GM06990 (cell line): ENCODE data around the gene KLHDC4.

Experiments used
- DNase-seq: peaks from one replicate; pipeline ENCODE4 v3.0.0-alpha.2; 2011; ENCODE audit not compliant: insufficient read length; ENCODE audit errors: extremely low read depth
- H3K27me3 ChIP-seq: replicated peaks from 2 replicates; pipeline ENCODE4 v1.6.0; 2011; ENCODE audit warnings: low read length; ENCODE audit not compliant: control insufficient read depth, insufficient read depth
- H3K36me3 ChIP-seq: 2 replicates; pipeline ENCODE4 v1.5.1; 2011; ENCODE audit warnings: low read length; ENCODE audit not compliant: control insufficient read depth, insufficient read depth
- H3K4me3 ChIP-seq: replicated peaks from 2 replicates; pipeline ENCODE4 v1.5.1; 2011; ENCODE audit warnings: low read depth, mild to moderate bottlenecking, control low read depth, low read length
- CTCF ChIP-seq: IDR thresholded peaks from 2 replicates; pipeline ENCODE4 v1.5.1; 2011; ENCODE audit warnings: low read length, control low read depth, mild to moderate bottlenecking, inconsistent platforms; ENCODE audit not compliant: insufficient read depth, poor library complexity, severe bottlenecking

KLHDC4 gene

DNA sequence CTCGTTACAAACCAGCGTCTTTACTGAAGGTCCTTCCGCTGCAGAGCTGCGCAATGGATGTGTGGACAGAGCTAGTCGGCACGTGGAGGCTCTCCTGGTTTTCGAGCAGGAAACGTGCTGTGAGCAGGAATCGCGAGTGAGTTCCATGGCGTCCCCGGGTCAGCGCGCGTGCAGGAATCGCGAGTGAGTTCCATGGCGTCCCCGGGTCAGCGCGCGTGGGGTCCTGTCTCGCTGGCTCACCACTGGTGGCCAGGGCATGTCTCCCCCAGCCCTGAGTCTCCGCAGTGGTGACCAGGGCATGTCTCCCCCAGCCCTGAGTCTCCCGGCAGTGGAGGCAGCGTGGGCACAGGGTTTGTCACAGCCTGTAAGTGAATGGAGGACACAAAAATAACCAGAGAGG is 62.7 kb downstream of the KLHDC4 start:
- H3K36me3 ChIP-seq: peaks cover 15% of the 10 kb centered on the region
- H3K4me3 ChIP-seq: no peak overlapping the region
- no peak for TF ChIP-seq CTCF
- no peaks in the 10 kb centered on the region for H3K27me3 ChIP-seq
- no peak for DNase-seq

DNA sequence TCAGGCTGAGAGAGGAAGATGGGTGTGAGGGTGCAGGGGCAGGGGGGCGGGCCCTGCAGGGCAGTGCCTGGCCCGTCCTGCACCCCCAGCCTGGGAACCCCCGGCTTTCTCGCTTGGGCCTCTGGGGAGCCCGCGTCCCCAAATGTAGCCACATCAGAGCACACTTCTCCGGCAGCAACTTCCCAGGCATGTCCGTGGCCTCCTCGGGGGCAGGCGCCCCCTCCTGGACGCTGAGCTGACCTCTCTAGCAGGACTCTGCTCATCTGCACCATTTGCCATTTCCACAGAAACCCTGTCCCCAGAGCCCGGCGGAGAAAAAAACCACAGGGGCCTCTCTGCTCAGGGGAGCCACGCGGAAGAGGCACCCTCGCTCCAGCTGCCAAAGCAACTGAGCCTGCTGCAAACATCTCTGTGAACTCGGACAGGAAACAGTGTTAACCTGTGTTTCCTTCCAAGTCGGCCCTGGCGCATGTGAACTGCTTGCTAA is 63.4 kb downstream of the KLHDC4 start:
- Histone ChIP-seq H3K36me3 (peaks cover 10% of the 10 kb centered on the region), H3K4me3 (no peak overlapping the region), H3K27me3 (no peaks in the 10 kb centered on the region)
- DNase-seq: peak; percentile 87
- TF ChIP-seq CTCF: peak; percentile 86

DNA sequence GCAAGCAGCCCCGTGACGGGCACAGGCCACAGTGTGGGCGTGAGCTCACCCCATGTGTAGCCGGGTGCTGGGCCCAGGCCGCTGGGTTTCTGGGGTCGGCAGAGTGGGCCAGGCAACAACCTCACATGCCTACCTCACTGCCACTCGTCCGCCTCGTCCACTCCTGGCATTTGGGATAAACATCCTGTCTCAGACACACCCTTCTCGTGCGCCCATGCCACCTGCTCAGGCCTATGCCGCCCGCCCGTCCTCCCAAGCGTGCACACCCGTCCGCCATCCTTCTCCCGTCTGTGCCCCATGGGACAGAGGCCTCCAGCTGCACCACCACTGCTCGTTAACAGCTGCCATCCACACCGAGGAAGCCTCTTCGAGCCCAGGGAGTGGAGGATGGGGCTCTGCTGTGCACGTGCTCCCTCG is 64.3 kb downstream of the KLHDC4 start:
- H3K27me3 ChIP-seq: no peaks in the 10 kb centered on the region
- H3K4me3 ChIP-seq: no peak overlapping the region
- H3K36me3 ChIP-seq: peaks cover 8% of the 10 kb centered on the region
- DNase-seq: peak; percentile 58
- no peak for TF ChIP-seq CTCF

- Histone ChIP-seq H3K36me3 (peaks cover 6% of the 10 kb centered on the region), H3K4me3 (no peak overlapping the region), H3K27me3 (no peaks in the 10 kb centered on the region)
- no peak for DNase-seq
- no peak for TF ChIP-seq CTCF
These were observed 64.7 kb downstream of the KLHDC4 start for GRCh38 chr16:87701078-87701460.

- no peak for TF ChIP-seq CTCF
- peaks cover 6% of the 10 kb centered on the region for H3K36me3 ChIP-seq
These were observed 65.2 kb downstream of the KLHDC4 start for GRCh38 chr16:87700406-87701077.

More at GRCh38 chr16:87700406-87701077, 65.2 kb downstream of the KLHDC4 start:
- Histone ChIP-seq H3K27me3 (no peaks in the 10 kb centered on the region), H3K4me3 (no peak overlapping the region)
- DNase-seq: no peak
